PC-3 (cell line): Measurements from ENCODE around the gene GAP43.

Experiments used
- EZH2 ChIP-seq: fragments of 300-600 bp; sonication (generic); IDR thresholded peaks from one replicate; pipeline ENCODE4 v1.6.1; 2017; ENCODE audit warnings: antibody characterized with exemption, mild to moderate bottlenecking, low read length; ENCODE audit not compliant: unreplicated experiment
- EZH2phosphoT487 ChIP-seq: fragments of 300-600 bp; sonication (generic); IDR thresholded peaks from 2 replicates; pipeline ENCODE4 v1.6.1; 2018; ENCODE audit warnings: mild to moderate bottlenecking, antibody characterized with exemption, low read length, borderline replicate concordance
- TF ChIP-seq, protein P1 (sequence below): fragments of 300-600 bp; sonication (generic); conservative IDR thresholded peaks from 2 replicates; pipeline ENCODE4 v1.5.1; 2017; ENCODE audit warnings: antibody characterized with exemption, low read depth, mild to moderate bottlenecking, low read length

DNA sequence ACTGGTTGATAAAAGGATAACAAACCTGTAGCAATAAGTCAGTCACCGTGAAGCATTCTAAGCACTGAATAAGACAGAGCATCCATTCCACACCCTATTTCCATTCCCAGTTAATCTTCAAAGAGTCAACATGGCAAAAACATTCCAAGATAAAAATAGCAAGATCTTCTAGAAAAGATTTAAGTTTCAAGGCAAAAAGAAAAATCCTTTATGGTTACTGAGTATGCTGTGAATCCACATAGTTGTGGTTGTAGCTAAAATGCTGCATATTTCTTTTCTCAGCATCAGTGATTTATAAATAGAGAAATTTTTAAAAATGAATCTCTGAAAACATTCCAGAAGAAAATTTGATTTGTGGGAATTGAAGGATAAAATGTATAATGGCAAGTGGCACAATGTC lies 21.1 kb downstream of the GAP43 start:
- no peak for TF ChIP-seq EZH2
- TF ChIP-seq, protein P1, sequence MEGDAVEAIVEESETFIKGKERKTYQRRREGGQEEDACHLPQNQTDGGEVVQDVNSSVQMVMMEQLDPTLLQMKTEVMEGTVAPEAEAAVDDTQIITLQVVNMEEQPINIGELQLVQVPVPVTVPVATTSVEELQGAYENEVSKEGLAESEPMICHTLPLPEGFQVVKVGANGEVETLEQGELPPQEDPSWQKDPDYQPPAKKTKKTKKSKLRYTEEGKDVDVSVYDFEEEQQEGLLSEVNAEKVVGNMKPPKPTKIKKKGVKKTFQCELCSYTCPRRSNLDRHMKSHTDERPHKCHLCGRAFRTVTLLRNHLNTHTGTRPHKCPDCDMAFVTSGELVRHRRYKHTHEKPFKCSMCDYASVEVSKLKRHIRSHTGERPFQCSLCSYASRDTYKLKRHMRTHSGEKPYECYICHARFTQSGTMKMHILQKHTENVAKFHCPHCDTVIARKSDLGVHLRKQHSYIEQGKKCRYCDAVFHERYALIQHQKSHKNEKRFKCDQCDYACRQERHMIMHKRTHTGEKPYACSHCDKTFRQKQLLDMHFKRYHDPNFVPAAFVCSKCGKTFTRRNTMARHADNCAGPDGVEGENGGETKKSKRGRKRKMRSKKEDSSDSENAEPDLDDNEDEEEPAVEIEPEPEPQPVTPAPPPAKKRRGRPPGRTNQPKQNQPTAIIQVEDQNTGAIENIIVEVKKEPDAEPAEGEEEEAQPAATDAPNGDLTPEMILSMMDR, result no peak
- no peak for TF ChIP-seq EZH2phosphoT487
